Right atrium auricular region (tissue), 2 donors: ENCODE data around the gene CAMK2B. TPM values are rescaled to one million over a fixed set of nuclear protein-coding genes. Genes with fewer than 3 reads are reported as not detected.

Experiments
- DNase-seq: peaks from one replicate; pipeline ENCODE4 v3.0.0-alpha.2; 2019; ENCODE audit warnings: low spot score
- H3K27ac ChIP-seq, 2 donors: fragments of 200-600 bp; sonication (generic); 1 replicate in 1 of 2; 2 replicates in 1 of 2; pipeline ENCODE4 v1.5.1; 2016 to 2019
- H3K27me3 ChIP-seq, 2 donors: fragments of 200-600 bp; sonication (generic); one replicate each; pipeline versions ENCODE4 v1.5.1 to v1.6.0; 2017 to 2019
- H3K36me3 ChIP-seq: fragments of 200-600 bp; sonication (generic); one replicate; pipeline ENCODE4 v1.5.1; 2016
- H3K4me1 ChIP-seq, 2 donors: fragments of 200-600 bp; sonication (generic); one replicate each; pipeline versions ENCODE4 v1.5.1 to v1.6.0; 2017 to 2019
- H3K4me3 ChIP-seq, 2 donors: fragments of 200-600 bp; sonication (generic); 1 replicate in 1 of 2; 2 replicates in 1 of 2; pipeline ENCODE4 v1.5.1; 2017 to 2019; ENCODE audit warnings: mild to moderate bottlenecking in 1 of 2, moderate library complexity in 1 of 2
- H3K9me3 ChIP-seq, 2 donors: fragments of 200-600 bp; sonication (generic); one replicate each; pipeline ENCODE4 v1.5.1; 2019
- CTCF ChIP-seq, 2 donors: fragments of 200-600 bp; sonication (generic); IDR thresholded peaks; one replicate each; pipeline ENCODE4 v1.5.1; 2019; ENCODE audit warnings: antibody characterized with exemption in 2 of 2
- total RNA-seq, 2 donors: library from RNA; depleted of rRNA; stranded (reverse); fragments of >200 nt; gene quantifications; one replicate each; pipeline ENCODE4 v1.1.0, GENCODE V29; 2016

Gene CAMK2B
- total RNA-seq, 2 donors from 2014 or later, result 79.9 to 84.7 TPM

- DNase-seq, result no peak
- Histone ChIP-seq H3K4me3 (no peak overlapping the region), H3K27ac (no peak overlapping the region), H3K9me3 (no peaks in the 10 kb centered on the region), H3K27me3 (no peaks in the 10 kb centered on the region), H3K4me1 (no peaks in the 10 kb centered on the region), H3K36me3 (no peaks in the 10 kb centered on the region)
- no peak for TF ChIP-seq CTCF (IDR thresholded peaks at IDR 0.05)
These were observed 99.6 kb downstream of the CAMK2B start for GRCh38 chr7:44225566-44226395.

GRCh38 chr7:44224974-44225565 lies 100.3 kb downstream of the CAMK2B start:
- Histone ChIP-seq H3K9me3 (no peaks in the 10 kb centered on the region), H3K36me3 (peaks cover 3% of the 10 kb centered on the region), H3K27ac (no peak overlapping the region), H3K27me3 (no peaks in the 10 kb centered on the region), H3K4me3 (no peak overlapping the region), H3K4me1 (no peaks in the 10 kb centered on the region)
- no peak for TF ChIP-seq CTCF (IDR thresholded peaks at IDR 0.05)
- DNase-seq, result no peak

- Histone ChIP-seq H3K9me3 (no peaks in the 10 kb centered on the region), H3K4me3 (no peak overlapping the region), H3K4me1 (no peaks in the 10 kb centered on the region), H3K27me3 (no peaks in the 10 kb centered on the region), H3K36me3 (peaks cover 3% of the 10 kb centered on the region), H3K27ac (no peak overlapping the region)
- TF ChIP-seq CTCF (IDR thresholded peaks at IDR 0.05), result no peak
- no peak for DNase-seq
These were observed 101.1 kb downstream of the CAMK2B start for GRCh38 chr7:44224080-44224973.

GRCh38 chr7:44223362-44224079 lies 101.9 kb downstream of the CAMK2B start:
- peaks cover 3% of the 10 kb centered on the region for H3K36me3 ChIP-seq
- no peaks in the 10 kb centered on the region for H3K4me1 ChIP-seq
- no peaks in the 10 kb centered on the region for H3K27me3 ChIP-seq
- no peak overlapping the region for H3K4me3 ChIP-seq
- no peaks in the 10 kb centered on the region for H3K9me3 ChIP-seq
- no peak overlapping the region for H3K27ac ChIP-seq
- no peak for TF ChIP-seq CTCF (IDR thresholded peaks at IDR 0.05)
- no peak for DNase-seq

- no peaks in the 10 kb centered on the region for H3K9me3 ChIP-seq
- H3K27me3 ChIP-seq, result no peaks in the 10 kb centered on the region
- H3K4me1 ChIP-seq, result no peaks in the 10 kb centered on the region
- no peak for DNase-seq
- no peak for TF ChIP-seq CTCF (IDR thresholded peaks at IDR 0.05)
- H3K4me3 ChIP-seq, result no peak overlapping the region
- H3K27ac ChIP-seq, result no peak overlapping the region
- peaks cover 3% of the 10 kb centered on the region for H3K36me3 ChIP-seq
These were observed 102.6 kb downstream of the CAMK2B start for GRCh38 chr7:44222776-44223261.
